ENCODE results near the gene DISC1. TPM values are rescaled to one million over a fixed set of nuclear protein-coding genes. Genes with fewer than 3 reads are reported as not detected.
A peak's percentile ranks its signal among the peaks of the same experiment; 100 is the strongest.

DISC1 gene
- total RNA-seq, 1 donor from 2014 or later, result 4.3 TPM

GRCh38 chr1:232018231-232019025, 391.8 kb downstream of the DISC1 start:
- DNase-seq (no peak), ATAC-seq (no peak)
- intact Hi-C loops (cut with micrococcal nuclease), result no loop called here

GRCh38 chr1:232019026-232019340, 392.4 kb downstream of the DISC1 start:
- intact Hi-C loops (cut with micrococcal nuclease), result no loop called here
- DNase-seq (no peak), ATAC-seq (no peak)

GRCh38 chr1:232020352-232020751, 393.8 kb downstream of the DISC1 start:
- ATAC-seq, result no peak
- intact Hi-C loops (cut with micrococcal nuclease), result no loop called here
- no peak for DNase-seq

- DNase-seq (no peak), ATAC-seq (peak; percentile 92)
- intact Hi-C loops (cut with micrococcal nuclease), result no loop called here
Measured at GRCh38 chr1:232029315-232029714, 402.7 kb downstream of the DISC1 start.

- intact Hi-C loops (cut with micrococcal nuclease), result no loop called here
- DNase-seq (no peak), ATAC-seq (no peak)
Measured at GRCh38 chr1:232031156-232031555, 404.6 kb downstream of the DISC1 start.

GRCh38 chr1:232033285-232033684, 406.7 kb downstream of the DISC1 start:
- intact Hi-C loops (cut with micrococcal nuclease), result no loop called here
- ATAC-seq, result no peak
- no peak for DNase-seq

- no peak for DNase-seq
- no peak for ATAC-seq
- intact Hi-C loops (cut with micrococcal nuclease), result no loop called here
Measured at GRCh38 chr1:232034556-232034955, 408.0 kb downstream of the DISC1 start.

GRCh38 chr1:232036181-232036933, 409.8 kb downstream of the DISC1 start:
- no peak for ATAC-seq
- DNase-seq, result no peak
- intact Hi-C loops (cut with micrococcal nuclease), result no loop called here

GRCh38 chr1:232037774-232038388, 411.3 kb downstream of the DISC1 start:
- ATAC-seq (peak; percentile 41), DNase-seq (no peak)
- intact Hi-C loops (cut with micrococcal nuclease), result no loop called here

- intact Hi-C loops (cut with micrococcal nuclease), result no loop called here
- ATAC-seq, result peak; percentile 89
- DNase-seq, result no peak
Measured at GRCh38 chr1:232038706-232039677, 412.4 kb downstream of the DISC1 start.

GRCh38 chr1:232040260-232040659, 413.7 kb downstream of the DISC1 start:
- ATAC-seq (no peak), DNase-seq (no peak)
- intact Hi-C loops (cut with micrococcal nuclease), result no loop called here

- intact Hi-C loops (cut with micrococcal nuclease), result no loop called here
- DNase-seq, result no peak
- ATAC-seq, result no peak
Measured at GRCh38 chr1:232044728-232045127, 418.1 kb downstream of the DISC1 start.

- DNase-seq, result no peak
- intact Hi-C loops (cut with micrococcal nuclease), result no loop called here
- ATAC-seq, result no peak
Measured at GRCh38 chr1:232045139-232045994, 418.8 kb downstream of the DISC1 start.

GRCh38 chr1:232046451-232047306, 420.1 kb downstream of the DISC1 start:
- intact Hi-C loops (cut with micrococcal nuclease), result no loop called here
- DNase-seq (no peak), ATAC-seq (no peak)

- ATAC-seq (no peak), DNase-seq (no peak)
Measured at GRCh38 chr1:232047473-232047872, 420.9 kb downstream of the DISC1 start.

GRCh38 chr1:232048481-232048880, 421.9 kb downstream of the DISC1 start:
- intact Hi-C loops (cut with micrococcal nuclease), result no loop called here
- no peak for ATAC-seq
- DNase-seq, result no peak

More at GRCh38 chr1:232047473-232047872, 420.9 kb downstream of the DISC1 start:
- intact Hi-C loops (cut with micrococcal nuclease), result no loop called here

GRCh38 chr1:232049335-232049734, 422.7 kb downstream of the DISC1 start:
- no peak for DNase-seq
- no peak for ATAC-seq
- intact Hi-C loops (cut with micrococcal nuclease), result no loop called here

Data from left ventricle myocardium superior (tissue), 1 donor.